GM21526 (cell line): Measurements from ENCODE around the gene FIP1L1.
"Not testable (repeated sequence)": the region's sequence is repeated elsewhere in the genome, so short reads cannot be mapped to it uniquely, and the experiment has no call there.

Source experiments
- ATAC-seq: cut with Tn5 transposase; IDR thresholded peaks from one replicate; pipeline ENCODE4 v1.9.1; 2021; ENCODE audit warnings: moderate library complexity; ENCODE audit not compliant: unreplicated experiment, low FRiP score

The FIP1L1 gene

DNA sequence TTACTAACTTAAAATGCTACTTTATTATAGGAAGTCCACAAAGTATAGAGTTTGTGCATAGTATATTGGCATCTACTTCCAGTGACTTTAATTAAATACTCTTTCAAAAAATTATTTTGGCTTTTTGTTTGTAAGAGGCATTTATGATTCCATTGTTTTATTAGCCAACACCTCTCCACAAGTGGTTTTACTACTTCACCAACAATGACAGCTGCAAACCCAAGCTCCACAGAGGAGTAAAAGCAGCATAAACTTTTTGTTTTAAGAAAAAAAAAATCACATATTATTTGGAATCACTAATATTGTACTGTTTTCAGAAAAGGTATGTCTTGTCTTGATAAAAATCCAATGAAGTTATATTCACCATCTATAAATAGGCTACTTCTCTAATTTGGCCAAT lies 88.5 kb downstream of the FIP1L1 start:
- ATAC-seq: no peak

GRCh38 chr4:53466576-53466975 lies 89.1 kb downstream of the FIP1L1 start:
- not testable (repeated sequence) for ATAC-seq

DNA sequence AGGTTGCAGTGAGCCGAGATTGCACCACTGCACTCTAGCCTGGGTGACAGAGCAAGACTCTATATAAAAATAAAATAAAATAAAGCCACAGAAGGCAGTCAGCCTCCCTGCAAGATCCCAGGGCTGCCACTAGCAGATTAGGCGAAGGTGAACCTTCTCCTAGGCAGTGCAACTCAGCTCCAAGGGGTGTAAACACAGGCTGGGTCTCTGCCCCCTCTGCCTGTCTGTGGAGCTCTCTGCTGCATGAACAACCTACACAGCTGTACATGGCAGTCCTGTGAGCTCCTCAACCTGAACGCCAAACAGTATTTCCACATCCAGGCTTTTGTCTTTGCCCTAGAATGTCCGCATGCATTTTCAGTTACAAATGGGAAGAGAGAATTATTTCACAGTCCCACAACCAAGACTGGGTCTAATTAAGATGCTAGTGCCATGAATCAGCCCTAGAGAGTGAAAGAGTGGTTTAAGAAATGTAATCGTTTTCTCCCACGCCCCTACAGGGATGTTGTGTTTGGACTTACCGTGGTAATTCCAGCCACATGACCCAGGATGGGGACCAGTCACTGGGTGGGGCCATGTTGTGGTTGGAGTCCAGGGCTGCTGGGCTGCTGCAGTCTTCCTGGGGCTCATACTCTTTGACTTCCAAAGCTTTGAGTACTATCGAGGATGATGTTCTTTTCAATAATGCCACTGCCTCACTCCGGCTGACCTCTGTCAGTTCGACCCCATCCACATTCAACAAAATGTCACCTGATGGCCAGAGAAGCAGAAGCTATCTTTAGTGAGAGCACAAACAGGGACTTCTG lies 99.0 kb downstream of the FIP1L1 start:
- no peak for ATAC-seq

DNA sequence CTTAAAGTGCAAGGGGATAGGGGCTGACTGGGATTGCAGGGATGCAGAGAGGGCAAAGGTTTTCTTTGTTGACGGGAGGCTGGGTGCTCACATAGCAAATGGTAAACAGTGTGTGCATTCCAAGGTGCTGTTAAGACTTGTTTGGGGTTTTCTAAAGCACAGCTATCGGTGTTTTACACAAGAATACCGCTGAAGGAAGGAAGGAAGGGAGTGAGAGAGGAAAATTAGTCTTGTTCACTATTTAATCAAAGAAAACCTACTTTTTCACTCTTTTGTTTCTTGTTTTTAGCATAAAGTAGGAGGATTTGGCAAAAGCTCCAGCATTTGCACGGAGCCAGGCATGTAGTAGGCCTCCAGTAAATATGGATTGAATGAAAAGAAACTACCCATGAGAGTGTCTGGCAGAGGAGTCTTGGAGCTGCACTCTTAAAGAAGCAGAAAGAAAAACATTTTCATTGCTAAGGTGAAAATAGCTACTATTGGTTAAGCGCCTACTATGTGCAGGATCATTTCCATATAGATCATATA lies 99.7 kb downstream of the FIP1L1 start:
- ATAC-seq: no peak

DNA sequence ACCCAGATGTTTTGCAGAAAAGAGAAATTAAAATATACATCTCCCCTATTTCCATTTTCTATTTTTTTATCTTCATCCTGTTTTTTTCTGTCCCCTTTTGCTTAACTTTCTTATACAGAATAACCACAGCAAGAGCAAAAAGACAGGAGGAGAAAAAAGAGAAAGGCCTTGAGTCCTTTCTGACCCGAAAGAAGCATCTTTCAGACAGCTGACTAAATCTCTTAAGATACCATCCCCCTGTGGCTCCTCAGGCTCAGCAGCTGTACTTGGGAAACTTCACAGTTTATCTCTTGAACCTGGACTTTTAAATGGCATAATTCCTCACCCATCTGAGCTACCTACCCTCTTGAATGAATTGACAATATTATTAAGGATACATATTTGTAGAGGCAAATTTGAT lies 100.2 kb downstream of the FIP1L1 start:
- no peak for ATAC-seq

GRCh38 chr4:53478671-53479456 lies 101.4 kb downstream of the FIP1L1 start:
- ATAC-seq: no peak

DNA sequence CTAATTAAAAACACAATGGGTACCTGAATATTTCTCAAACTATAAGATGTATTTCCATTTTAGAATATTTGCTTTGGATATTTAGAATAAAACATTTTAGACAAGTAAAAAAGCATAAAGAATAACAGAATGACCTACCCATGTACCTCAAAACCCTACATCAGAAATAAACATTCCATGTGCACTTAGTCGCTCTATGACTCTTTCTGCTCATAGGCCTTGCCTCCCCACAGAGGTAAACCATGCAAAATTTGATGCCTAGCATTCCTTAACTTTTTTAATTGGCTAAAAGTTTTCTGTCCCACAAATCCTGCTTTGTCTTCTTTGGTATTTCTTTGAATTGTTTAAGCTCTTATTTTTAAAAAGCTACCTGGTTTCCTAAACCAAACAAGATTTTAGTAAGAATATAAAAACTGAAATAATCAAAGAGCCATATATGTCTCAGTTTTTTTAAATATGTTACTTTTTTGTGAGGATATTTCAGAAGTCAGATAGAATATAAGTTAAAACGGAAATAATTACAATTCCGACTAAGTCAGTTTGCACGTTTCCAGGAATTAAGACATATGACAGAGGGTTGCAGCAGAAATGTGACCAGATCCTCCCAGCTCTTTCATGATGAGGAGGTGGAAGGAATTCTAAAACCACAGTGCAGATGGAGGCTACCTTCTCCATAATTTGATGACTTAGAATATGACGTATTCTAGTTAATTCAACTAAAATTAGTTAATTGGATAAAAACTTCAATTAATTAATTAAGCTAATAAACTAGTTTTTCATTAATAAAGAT lies 102.5 kb downstream of the FIP1L1 start:
- no peak for ATAC-seq

GRCh38 chr4:53480909-53481308 lies 103.5 kb downstream of the FIP1L1 start:
- ATAC-seq: no peak

DNA sequence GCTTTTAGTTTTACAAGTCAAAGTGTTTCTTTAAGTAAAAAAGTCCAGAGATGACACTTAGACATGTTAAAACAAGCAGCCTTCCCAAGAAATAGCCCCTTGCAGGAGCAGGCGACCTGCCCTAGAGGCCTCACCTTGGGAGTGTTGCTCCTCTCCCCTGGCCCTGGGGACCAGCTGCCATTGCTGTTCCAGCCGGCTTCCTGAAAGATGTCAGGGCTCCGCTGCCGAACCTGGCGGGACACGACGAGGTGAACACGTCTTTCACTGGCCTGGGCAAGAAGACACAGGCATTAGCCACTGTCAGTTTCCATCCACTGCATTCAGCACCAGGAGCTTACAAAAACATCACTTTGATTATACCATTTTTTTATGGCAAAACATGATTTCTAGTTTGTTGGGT lies 104.1 kb downstream of the FIP1L1 start:
- ATAC-seq: no peak

- ATAC-seq: no peak
These were observed 105.8 kb downstream of the FIP1L1 start for GRCh38 chr4:53483250-53483649.

DNA sequence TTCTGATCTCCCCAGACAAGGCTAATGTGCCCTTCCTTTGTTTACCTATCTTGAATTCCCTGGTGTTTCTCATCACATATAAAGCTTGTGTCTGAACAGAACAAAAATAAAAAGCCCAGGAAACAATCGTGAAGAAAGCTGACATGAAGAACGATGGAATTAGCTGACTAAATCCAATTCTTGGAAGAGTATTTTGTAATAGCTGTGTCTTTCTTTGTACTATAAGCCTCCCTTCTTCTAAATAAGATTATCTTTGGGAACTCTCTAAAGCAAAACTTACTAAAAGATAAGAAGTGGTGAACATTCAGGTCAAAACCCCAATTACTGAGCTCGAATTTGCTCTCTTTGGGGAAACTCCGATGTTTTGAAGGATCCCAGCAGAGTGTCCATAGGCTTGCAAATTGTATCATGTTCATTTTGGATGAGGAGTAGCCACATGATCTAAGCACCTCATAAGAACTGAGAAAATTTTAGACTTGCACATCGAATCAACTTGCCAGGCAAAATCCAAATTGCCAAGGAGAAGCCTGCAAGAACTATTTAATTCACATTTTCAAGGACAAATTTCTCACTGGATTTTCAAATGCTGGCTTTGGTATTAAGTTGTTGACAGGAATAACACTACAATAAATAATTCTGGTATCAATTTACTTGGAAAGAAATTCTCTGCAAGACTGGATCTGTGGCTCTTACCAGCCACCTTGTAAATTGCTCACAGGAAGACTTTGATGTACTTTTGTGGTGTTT lies 107.6 kb downstream of the FIP1L1 start:
- no peak for ATAC-seq

GRCh38 chr4:53485658-53486040 lies 108.2 kb downstream of the FIP1L1 start:
- ATAC-seq: no peak

- no peak for ATAC-seq
These were observed 110.3 kb downstream of the FIP1L1 start for GRCh38 chr4:53487766-53488165.

GRCh38 chr4:53489279-53489889 lies 111.9 kb downstream of the FIP1L1 start:
- ATAC-seq: no peak

- no peak for ATAC-seq
These were observed 112.9 kb downstream of the FIP1L1 start for GRCh38 chr4:53490161-53490956.

- ATAC-seq: no peak
These were observed 113.7 kb downstream of the FIP1L1 start for GRCh38 chr4:53490965-53491622.

- no peak for ATAC-seq
These were observed 117.4 kb downstream of the FIP1L1 start for GRCh38 chr4:53494851-53495250.

DNA sequence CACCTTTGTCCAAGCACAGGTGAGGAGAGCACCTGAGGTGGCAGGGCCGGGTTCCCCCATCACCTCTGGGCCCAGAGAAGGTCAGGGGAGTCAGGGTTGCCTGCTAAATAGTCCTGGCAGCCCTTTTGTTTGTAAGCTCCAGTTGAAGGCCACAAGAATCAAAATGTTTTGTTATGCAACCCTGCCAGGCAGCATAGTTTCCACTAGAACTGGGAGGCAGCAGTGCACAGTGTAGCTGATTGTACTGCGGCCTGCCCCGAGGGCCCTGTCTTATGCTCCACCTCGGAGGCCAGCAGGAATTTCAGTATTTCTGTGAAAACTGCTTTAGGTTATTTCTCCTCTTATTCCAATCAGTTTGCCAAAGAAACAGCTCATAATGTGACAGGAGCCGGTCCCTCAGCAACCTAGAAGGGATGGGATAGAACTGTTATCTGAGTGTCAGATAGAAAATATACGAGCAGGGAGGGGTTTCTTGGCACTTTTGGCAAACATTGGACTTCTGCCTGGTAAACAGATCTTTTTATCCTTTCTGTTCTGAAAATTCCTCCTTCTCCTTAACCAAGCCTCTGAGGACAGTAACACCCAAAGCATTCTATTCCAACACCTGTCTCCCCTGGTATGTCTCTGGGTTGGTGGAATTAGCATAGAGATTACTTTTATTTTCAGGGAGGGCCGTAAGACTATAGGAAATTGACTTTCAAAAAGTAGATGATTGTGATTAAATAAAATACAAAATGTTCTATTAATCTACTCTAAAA lies 120.2 kb downstream of the FIP1L1 start:
- no peak for ATAC-seq
